ENCODE data around the gene CDKN2B-AS1.

Gene CDKN2B-AS1

DNA sequence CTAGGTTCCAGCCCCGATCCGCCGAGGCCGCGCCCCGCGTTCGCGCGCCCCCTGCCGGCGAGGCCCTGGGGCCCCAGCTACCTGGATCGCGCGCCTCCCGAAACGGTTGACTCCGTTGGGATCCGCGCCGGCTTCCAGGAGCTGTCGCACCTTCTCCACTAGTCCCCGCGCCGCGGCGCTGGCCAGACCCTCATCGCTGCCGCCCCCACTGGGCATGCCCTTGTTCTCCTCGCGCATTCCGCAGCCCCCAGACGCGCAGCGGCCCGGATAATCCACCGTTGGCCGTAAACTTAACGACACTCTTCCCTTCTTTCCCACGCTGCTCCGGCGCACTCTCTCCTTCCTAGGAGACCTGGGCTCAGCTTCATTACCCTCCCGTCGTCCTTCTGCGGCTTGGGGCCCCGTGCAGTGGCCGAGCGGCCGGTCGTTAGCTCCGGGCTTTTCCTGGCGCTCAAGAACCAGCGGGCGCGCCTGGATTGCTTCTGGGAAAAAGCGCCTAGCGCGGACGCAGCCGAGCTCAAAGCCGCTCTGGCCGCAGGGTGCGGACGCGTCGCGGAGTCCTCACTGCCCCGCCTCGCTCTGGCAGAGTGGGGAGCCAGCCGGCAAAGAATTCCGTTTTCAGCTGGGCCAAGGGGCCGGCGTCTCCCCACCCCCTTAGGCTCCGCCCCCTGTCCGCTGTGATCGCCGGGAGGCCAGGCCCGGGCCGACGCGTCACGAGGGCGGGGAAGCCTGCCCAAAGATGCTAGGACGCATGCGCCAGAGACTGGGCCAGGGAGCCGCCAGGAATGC is 14.3 kb downstream of the CDKN2B-AS1 start, which contains the start of gene CDKN2B:
CDKN2B (minus strand) TSS at position 589 of the 789 bp plus-strand sequence; CDS start at position 237, 352 bp downstream.
- DNase-seq: peak; percentile 70 to 76

DNA sequence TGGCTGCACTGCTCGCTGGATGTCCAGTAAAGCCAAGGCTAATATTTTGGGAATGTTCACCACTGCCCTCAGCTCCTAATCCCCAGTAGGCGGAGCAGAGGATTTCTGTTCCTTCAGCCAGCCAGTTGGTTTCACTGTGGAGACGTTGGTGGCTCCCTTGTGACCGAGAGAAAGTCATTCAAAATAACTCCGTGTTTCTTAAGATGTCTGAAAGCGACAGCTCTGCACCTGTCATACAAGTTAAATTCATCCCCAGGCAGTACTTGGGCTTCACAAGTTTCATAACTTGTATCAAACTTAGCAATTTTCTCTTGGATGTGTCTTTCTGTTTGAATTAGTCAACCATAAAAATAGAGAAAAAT is 14.9 kb downstream of the CDKN2B-AS1 start:
- no peak for DNase-seq

DNA sequence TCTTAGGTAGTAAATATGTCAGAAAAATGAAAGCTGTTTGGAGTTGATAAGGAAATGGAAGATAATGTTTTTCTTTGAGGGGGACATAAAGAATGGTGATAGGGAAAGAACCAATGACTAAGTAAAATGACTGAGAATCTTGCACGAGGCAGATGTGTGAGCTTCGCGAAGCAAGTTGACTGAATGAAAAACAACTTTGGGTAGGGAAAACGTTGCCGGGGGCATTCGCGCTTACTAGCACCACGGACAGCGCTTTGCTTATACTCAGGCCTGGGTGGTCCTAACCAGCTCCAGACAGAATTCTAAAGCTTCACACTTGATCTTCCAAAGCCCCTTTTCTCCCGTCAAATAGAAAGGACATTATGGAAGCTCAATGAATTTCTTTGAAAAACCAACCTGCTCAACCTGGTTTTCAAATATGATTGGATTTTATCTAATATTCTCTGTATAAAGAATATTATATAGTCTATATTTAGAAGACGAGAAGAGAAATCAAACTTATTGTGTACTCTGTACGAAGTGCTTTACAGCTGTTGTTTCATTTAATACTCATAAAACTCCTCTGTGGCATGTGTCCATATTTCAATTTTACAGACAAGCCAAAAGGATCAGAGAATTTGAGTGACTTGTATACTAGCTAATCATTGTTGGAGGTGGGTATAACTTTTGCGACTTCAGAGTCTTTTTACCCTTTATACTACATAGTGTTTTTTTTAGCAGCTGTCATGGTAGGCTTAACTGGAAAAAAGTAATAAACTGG is 16.5 kb downstream of the CDKN2B-AS1 start:
- no peak for DNase-seq

DNA sequence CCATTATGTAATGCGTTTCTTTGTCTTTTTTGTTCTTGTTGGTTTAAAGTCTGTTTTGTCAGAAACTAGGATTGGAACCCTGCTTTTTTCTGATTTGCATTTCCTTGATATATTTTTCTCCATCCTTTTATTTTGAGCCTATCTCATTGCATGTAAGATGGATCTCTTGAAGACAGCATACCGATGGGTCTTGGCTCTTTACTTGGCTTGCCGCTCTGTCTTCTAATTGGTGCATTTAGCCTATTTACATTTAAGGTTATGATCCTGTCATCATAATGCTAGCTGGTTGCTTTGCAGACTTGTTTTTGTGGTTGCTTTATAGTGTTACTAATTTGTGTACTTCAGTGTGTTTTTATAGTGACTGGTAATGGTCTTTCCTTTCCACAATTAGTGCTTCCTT is 27.8 kb downstream of the CDKN2B-AS1 start:
- DNase-seq: no peak

DNA sequence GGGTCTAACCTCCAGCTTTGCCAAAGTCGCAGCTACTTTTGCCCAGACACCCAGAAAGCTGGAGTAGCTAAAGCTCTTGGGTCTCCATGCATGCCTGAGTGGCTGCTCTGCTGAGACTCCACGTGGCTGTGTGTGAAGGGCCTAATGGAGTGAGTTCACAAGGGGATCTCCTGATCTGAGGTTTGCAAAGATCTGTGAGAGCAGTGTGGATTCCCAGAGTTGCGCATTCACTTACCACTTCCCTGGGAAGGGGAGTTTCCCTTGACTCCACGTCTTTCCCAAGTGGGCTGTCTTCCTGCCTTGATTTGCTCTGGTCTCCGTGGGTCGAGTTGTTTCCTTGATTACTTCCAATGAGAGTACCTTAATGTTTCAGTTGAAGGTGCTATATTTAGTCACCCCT is 32.1 kb downstream of the CDKN2B-AS1 start:
- no peak for DNase-seq

DNA sequence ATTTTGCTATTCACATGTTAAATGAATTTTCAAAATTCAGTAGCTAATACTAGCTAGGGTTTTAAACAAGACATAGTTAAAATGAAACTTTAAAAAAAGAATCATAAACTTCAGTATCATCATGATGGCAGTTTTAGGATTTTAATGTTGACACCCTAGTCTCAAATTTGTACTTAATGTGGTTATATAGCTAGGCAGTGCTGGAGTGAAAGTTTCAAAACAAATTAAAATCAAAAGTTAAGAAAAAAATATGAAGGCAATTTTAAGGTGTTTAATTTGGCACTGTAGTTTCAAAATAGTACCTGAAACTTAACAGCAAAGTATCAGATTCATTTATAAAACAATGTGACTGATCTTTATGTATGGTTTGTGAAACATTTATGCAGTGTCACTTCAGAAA is 33.8 kb downstream of the CDKN2B-AS1 start:
- DNase-seq: no peak

DNA sequence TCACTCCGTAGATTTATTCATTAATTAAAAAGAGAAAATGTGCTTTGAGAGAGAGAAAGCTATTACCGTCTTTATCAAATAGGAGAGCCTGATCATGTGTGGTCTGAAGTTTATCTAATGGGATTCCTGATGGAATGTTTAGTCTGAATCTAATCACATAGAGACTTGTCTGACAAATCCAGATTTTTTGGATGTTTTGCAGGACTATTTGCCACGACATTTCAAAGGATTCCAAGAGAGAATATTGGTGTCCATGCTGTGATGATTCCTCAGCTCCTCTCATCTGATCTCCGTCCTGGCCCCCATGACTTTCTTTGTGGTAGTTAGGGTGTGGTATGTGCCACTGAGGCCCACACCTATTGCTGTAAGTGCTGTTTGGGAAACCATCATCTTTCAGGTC is 34.6 kb downstream of the CDKN2B-AS1 start:
- DNase-seq: no peak

DNA sequence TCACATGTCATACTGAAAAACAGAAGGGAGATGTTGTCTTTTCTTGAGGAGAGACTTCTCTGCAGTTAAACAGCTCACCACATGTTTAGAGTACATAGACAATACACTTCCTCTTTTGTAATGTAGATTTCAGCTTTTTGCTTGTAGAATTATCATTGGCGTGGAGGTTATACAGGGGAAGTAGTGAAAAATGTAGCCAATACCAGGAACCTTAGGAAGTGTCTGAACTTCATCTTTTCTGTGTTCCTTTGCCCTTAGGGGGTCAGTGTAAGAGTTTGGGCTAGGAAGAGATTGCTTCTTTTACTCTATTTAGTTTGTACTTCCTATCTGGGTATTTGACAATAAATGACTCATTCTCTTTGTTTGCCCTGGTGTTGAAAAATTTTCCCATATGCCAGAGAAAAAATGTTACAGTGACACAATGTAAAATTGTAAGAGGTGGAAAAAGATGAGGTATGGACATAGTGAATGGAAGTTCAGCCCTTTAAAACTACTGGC is 35.6 kb downstream of the CDKN2B-AS1 start:
- no peak for DNase-seq

DNA sequence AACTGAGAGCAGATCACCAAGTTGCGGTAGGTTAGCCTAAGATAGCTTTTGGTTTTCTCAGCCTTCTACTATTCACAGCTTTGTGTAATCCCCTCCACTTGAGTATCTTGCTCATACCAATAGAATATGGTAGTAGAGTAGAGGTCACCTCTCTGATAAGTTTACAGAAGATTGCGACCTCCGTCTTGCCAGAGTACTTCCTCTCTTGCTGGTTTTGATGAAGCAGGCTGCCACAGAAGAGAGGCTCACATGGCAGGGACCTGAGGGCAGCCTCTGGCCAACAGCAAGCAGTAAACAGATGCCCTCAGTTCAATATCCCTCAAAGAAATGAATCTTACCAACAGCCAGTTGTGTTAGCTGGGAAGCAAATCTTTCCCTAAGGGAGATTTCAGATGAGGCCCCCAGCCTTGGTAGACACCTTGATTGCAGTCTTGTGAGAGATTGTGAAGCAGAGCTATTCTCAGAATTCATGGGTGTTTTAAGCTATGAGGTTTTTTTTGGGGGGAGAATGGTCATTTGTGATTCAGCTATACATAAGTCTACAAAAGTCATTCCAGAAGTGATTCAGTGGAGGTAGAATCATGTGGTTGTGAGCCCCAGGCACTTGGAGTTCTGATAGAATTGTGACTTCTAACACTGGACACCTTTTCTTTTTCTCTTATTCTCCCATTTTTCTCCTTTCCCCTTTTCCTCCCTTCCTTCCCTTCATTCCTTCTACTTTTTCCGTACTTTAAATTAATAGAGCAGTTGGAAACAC is 37.2 kb downstream of the CDKN2B-AS1 start:
- no peak for DNase-seq

DNA sequence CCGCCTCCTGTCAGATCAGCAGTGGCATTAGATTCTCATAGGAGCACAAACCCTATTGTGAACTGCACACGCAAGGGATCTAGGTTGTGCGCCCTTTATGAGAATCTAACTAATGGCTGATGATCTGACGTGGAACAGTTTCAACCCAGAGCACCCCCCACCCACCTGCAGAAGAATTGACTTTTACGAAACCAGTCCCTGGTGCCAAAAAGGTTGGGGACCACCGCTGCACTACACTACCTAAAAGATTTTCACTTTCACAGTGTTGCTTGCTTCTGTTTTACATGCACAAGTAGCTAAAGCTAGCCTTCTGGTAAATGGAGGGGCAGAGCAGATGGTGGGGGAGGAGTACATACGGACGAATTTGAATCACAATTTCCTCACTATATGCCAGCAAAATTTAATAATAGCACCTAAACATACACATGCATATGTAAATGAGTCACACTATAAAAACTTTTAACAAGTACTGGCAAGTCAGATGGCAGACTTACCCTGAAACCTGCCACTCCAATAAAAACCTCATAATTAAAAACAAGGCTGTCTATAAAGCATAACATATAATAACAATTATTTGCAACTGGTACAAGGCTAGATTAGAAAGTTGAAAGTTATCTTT is 38.5 kb downstream of the CDKN2B-AS1 start:
- no peak for DNase-seq

DNA sequence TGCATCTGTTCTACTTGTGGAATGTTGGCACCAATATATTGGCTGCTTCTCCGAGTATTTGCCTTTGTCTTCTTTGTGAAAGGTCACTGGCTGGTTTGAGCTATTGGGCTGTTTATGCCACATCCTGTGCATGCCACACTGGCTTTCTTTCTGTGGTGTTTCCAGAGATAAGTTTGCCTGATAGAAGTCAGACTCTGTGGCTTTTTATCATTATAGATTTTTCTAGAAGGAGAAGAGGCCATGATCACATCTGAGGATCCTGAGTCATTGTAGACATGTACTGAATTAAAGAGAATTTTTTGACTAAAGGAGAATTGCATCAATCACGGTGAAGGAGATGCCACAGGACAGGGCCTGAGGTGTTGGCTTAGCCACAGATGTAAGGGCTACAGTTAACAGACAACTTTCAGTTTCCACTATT is 41.0 kb downstream of the CDKN2B-AS1 start:
- DNase-seq: no peak

DNA sequence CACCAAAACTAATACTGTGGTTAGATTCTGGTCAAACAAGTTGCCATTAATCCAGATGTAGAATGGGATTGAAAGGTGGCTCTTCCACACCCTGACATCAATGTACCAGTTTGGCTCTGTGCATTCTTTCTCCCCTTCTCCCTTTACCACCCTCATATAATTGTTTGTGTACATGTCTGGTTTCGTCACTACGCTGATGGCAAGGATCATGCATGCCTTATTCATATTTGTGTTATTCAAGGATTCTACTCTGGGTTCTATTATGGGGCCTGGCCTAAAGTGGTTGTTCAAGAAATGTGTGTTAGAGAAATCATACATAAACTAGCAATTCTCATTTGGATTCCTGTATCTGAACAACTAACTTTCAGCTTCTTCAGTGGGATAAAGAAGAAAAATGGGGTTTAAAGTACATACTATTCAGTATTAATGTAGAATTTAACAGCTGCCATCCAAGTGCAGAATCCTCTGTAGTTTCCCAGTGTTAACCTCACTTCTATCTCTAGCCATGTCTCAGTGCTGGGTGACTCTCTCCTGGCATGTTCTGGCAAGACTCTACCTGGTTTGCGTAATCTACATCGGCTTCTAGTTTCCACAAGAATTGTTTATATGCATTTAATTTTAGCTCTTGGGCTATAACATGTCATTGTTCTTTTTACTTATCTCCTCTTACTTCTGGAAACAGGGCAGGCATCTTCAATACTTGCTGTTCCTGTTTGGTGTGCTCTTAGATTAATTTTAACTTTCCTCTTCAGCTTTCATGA is 42.5 kb downstream of the CDKN2B-AS1 start:
- DNase-seq: no peak

DNA sequence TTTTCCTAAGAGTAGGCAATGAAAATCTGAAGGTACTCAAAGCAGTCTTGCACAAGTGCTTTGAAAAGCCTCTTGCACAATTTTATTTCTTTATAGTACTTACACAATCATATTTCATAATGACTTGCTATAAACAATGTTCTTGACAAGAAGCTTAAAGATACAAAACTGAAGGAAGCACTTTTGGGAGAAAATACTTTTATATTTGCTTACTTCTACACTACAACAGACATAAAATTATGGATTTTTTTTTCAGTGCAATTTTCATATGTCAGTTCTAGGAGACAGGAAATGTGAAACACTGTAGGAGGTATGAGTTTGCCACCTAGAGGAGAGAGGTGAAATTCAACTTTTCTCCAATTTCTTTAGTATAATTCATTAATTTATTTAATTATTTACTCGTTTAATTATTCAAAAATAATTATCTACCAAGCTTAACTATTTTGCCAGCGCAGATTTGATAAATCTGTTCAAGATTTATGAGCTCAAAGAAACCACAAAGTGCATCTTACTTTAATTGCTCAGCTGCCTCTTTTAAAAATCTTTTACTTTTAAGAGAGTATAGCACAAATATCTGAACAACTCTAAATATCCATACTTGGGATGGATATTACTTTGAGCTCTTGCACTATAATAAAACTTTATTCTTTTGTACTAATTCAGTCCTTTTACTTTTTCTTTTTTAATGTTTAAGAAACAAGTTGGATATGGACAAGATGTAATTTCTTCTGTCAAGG is 43.5 kb downstream of the CDKN2B-AS1 start:
- no peak for DNase-seq

DNA sequence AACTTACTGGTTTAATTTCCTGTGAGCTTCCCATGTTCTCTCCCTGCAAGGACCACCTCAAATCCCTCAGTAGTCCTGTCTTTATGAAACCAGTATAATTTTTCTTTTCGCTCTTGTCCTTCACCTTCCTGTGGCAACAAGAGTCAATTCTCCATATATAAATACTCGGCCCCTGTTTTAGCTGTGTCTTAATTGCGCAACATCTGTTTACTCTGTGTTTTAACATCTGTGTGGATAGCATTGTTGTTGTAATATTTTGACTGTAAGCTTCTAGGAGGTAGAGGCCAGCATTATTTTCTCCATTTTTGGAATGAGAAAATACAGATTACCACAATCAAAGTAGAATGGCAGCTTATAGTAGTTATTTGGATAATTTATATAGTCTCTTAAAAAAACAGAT is 44.7 kb downstream of the CDKN2B-AS1 start:
- DNase-seq: no peak

DNA sequence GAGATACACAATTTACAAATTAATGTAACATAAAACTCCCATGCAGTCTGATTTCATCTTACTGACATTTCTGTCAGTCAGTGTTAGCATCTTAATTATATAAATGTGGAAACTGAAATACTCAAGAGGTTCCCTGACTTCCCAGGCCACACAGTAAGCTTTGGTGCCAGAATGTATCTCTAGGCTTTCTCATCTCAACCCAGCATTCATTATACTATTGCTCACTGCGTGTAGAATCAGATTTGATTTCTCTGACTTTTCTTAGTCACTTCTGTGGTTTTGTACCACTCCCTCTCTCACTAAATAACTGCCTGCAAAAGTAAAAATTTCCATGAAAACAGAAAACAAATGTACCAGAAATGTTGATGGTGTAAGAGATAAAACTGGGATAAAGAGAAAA is 46.2 kb downstream of the CDKN2B-AS1 start:
- no peak for DNase-seq

DNA sequence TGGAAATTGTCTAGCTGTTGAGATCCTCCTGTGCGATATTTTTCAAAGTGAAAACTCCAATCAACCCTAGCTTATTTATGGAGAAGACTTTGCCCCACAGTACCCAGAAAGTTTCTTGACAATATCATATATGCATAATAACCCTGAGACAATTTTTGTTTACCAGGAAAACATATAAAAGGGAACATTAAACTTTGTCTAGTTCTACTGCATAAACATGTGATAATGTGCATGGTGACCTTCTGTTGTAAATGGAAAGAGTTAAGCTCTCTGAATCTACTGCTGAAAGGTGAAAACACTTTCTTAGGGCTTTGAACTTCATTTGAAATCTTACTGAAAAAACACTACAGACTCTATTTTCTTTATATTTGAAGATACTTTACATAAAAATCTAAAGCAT is 46.8 kb downstream of the CDKN2B-AS1 start:
- DNase-seq: no peak

DNA sequence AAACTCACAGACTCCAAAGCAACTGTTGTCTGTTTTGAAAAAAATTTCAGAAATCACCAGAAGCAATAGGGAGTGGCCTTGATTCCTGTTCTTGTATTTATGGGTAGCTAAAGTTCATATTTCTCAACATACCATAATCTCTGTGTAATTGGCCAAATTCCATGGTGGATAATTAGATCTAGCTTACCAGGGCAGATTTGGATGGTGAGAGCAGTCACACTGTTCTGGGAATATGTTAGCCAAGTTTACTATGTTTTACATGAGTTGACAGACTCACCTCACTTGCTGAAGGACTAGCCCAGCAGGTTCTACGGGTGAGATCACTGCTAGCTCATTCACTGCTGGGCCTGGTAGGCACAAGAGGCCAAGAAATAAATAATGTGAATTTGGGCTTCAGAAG is 47.2 kb downstream of the CDKN2B-AS1 start:
- DNase-seq: no peak

DNA sequence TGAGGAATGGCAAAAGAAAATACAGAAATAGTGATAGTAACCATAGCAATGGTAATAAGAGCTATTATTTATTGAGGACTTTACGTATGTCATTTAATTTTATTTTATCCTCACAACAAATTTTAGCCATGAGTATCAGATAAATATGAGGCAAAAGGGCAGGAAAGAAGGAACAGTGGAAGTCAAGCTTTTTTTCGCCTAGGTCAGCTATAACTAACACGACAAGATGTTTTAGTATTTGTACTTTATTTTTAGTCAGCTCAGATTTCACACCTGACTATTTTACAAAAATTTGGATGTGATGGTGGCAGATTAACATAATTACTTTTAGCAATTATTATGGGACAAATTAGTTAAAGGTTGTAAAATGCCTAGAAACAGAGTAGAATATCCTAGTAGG is 49.3 kb downstream of the CDKN2B-AS1 start:
- no peak for DNase-seq

DNA sequence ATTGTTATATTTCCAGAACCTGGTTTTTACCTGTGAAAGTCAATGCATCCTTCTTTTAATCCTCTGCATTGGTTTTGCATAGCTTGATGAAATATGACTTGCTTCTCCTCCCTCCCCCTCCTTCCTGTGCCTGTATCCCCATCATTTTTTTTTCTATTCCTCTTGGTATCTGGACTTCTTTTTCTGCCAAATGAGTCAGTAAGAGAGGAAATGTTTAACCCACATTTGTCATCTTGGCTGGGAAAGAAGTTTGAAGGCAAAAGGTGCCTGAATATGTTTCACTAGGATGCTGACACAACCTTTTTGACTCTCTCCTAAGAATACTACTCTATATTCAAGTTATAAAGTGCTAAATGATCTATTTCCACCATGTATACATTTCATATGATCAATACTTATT is 50.0 kb downstream of the CDKN2B-AS1 start:
- DNase-seq: no peak

DNA sequence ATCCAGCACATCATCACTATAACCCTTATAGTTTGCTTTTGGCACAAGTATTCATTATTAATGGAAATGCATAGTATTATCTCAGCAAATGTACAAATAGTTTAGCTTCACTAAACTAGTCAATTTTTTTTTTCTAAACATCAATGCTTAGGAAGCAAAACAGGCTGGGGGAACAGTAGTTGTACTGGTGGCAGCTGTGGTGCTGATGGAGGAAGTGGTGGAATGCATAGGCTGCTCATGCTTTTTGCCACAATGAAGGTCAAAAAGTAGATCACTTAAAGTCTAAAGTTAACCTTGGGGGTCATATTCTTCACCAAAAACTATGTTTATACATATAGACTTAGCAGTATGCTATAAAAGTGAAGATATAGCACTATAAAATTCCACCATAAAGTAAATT is 50.8 kb downstream of the CDKN2B-AS1 start:
- DNase-seq: no peak

DNA sequence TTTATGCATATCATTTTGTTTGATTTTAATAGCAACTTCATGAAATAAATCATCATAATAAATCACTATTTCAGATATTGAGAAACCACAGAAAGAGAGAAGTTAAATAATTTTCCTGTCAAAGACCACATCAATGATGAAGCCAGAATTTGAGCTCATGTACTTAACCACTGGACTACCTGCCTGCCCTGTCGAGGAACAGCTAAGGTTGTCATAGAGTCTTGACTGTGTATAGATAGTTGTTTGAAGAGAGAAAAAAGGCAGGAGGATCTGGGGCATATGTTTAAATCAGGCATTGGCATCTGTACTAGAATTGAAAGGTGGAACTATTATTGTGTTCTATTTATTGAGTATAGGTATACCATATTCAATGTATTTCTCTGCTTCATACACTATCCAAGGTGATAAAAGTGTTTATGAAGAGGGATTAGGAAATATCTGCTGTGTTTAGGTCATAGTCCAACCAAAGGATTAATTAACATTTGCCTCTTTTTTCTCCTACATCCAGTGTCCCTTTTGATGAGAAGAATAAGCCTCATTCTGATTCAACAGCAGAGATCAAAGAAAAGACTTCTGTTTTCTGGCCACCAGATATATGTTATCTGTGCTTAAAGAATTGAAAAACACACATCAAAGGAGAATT is 51.8 kb downstream of the CDKN2B-AS1 start:
- DNase-seq: no peak

All from stimulated activated CD4-positive, alpha-beta T cell treated with anti-CD3 and anti-CD28 coated beads, Interleukin-2, amount 100 ng/mL, for 48 hours (primary cell).